Activated CD4-positive, alpha-beta T cell treated with anti-CD3 and anti-CD28 coated beads, Interleukin-2, Interleukin-6, amounts not matched to agents 100 ng/mL and 50 ng/mL, durations not matched to agents 16 hours and 8 hours (primary cell): ENCODE results near the gene AGAP2.
"Not testable (repeated sequence)": the region's sequence is repeated elsewhere in the genome, so short reads cannot be mapped to it uniquely, and the experiment has no call there.

ENCODE experiments used
- DNase-seq: peaks from one replicate; pipeline ENCODE4 v3.0.0-alpha.2; 2020

Gene AGAP2

GRCh38 chr12:57720606-57721595, 17.6 kb downstream of the AGAP2 start:
- DNase-seq, result no peak

- no peak for DNase-seq
These were observed 18.6 kb downstream of the AGAP2 start for GRCh38 chr12:57719777-57720605.

- DNase-seq, result no peak
These were observed 19.7 kb downstream of the AGAP2 start for GRCh38 chr12:57718641-57719528.

GRCh38 chr12:57717846-57718640, 20.5 kb downstream of the AGAP2 start:
- DNase-seq, result no peak

- DNase-seq, result no peak
These were observed 21.4 kb downstream of the AGAP2 start for GRCh38 chr12:57717131-57717530.

- DNase-seq, result no peak
These were observed 22.2 kb downstream of the AGAP2 start for GRCh38 chr12:57716305-57716704.

- DNase-seq, result no peak
These were observed 22.8 kb downstream of the AGAP2 start for GRCh38 chr12:57715786-57716185.

GRCh38 chr12:57715036-57715748, 23.4 kb downstream of the AGAP2 start:
- not testable (repeated sequence) for DNase-seq

- no peak for DNase-seq
These were observed 25.3 kb downstream of the AGAP2 start for GRCh38 chr12:57713209-57713608.

GRCh38 chr12:57712701-57713100, 25.8 kb downstream of the AGAP2 start:
- no peak for DNase-seq

- no peak for DNase-seq
These were observed 30.2 kb downstream of the AGAP2 start for GRCh38 chr12:57708296-57708695.

- no peak for DNase-seq
These were observed 31.3 kb downstream of the AGAP2 start for GRCh38 chr12:57707250-57707649.

- no peak for DNase-seq
These were observed 38.2 kb downstream of the AGAP2 start for GRCh38 chr12:57700317-57700716.

GRCh38 chr12:57698414-57698813, 40.1 kb downstream of the AGAP2 start:
- DNase-seq, result no peak

- no peak for DNase-seq
These were observed 41.5 kb downstream of the AGAP2 start for GRCh38 chr12:57697076-57697475.

GRCh38 chr12:57695770-57696432, 42.6 kb downstream of the AGAP2 start:
- DNase-seq, result no peak

- DNase-seq, result peak; percentile 22
These were observed 44.0 kb downstream of the AGAP2 start for GRCh38 chr12:57694459-57695019.

GRCh38 chr12:57693659-57694458, 44.7 kb downstream of the AGAP2 start, which contains the start of gene OS9:
OS9 (plus strand) TSS chr12:57694132; CDS start chr12:57694162, 30 bp downstream.
- peak; percentile 98 for DNase-seq

GRCh38 chr12:57693317-57693658, 45.3 kb downstream of the AGAP2 start:
- no peak for DNase-seq
